HepG2 (cell line): ENCODE results near the gene RGCC. TPM values are rescaled to one million over a fixed set of nuclear protein-coding genes. Genes with fewer than 3 reads are reported as not detected.
"Not testable (repeated sequence)": the region's sequence is repeated elsewhere in the genome, so short reads cannot be mapped to it uniquely, and the experiment has no call there.

Experiments
- ATAC-seq: fragments of 200-7000 bp; cut with Tn5 transposase; 3 replicates; pipeline ENCODE4 v1.9.1; 2020; ENCODE audit warnings: mild to moderate bottlenecking, moderate library complexity
- BruUV-seq: library from RNA; stranded (reverse); fragments of 400-500 nt; replicated peaks from 2 replicates; lab custom pipeline; 2021; lab: Mats Ljungman, UMichigan
- CTCF ChIA-PET: fragments of 300-600 bp; formaldehyde crosslinking; extraction: SDS; loops from one replicate; lab custom pipeline; 2021; ENCODE audit warnings: low total read pairs, inconsistent platforms, low intra/inter-chr PET ratio; lab: Yijun Ruan, JAX
- POLR2A ChIA-PET: fragments of 350-600 bp; sonication (Branson Sonifier 250); formaldehyde crosslinking; loops from one replicate; lab custom pipeline; 2020; ENCODE audit warnings: antibody characterized with exemption, inconsistent platforms; lab: Yijun Ruan, JAX
- DNase-seq: peaks from one replicate; pipeline ENCODE4 v3.0.0-alpha.2; 2015; ENCODE audit warnings: low spot score
- FAIRE-seq: peaks from 3 replicates; lab custom pipeline; 2011; peaks lifted over from hg19 to GRCh38; lab: Jason Lieb, UNC
- H2AFZ ChIP-seq: one replicate; pipeline ENCODE4 v1.6.1; 2011; ENCODE audit warnings: low read length, inconsistent platforms
- H3K27ac ChIP-seq: fragments of 300-600 bp; 3 replicates; pipeline ENCODE4 v1.8.0; 2011; ENCODE audit warnings: mixed run types, mild to moderate bottlenecking, mixed read lengths, low read length, inconsistent platforms; ENCODE audit not compliant: insufficient read depth; ENCODE audit errors: extremely low read length
- H3K27me3 ChIP-seq, 2 experiments: fragments of 200-600 bp in 1 of 2; 2 replicates in 1 of 2; 3 replicates in 1 of 2; pipeline versions ENCODE4 v1.6.0 to v1.8.0; 2011; ENCODE audit warnings: low read length in 2 of 2, mild to moderate bottlenecking in 2 of 2, moderate library complexity in 2 of 2, inconsistent platforms in 1 of 2; ENCODE audit not compliant: insufficient read depth in 2 of 2, control insufficient read depth in 1 of 2
- H3K36me3 ChIP-seq, 2 experiments: fragments of 200-600 bp in 1 of 2; replicated peaks in 1 of 2; 2 replicates in 1 of 2; 3 replicates in 1 of 2; pipeline versions ENCODE4 v1.5.1 to v1.8.0; 2011; ENCODE audit warnings: low read length in 2 of 2, inconsistent platforms in 1 of 2; ENCODE audit not compliant: insufficient read depth in 2 of 2, control insufficient read depth in 1 of 2
- H3K4me1 ChIP-seq: 2 replicates; pipeline ENCODE4 v1.5.1; 2012; ENCODE audit warnings: low read length, inconsistent platforms; ENCODE audit not compliant: insufficient read depth
- H3K4me2 ChIP-seq: 2 replicates; pipeline ENCODE4 v1.6.0; 2011; ENCODE audit warnings: low read depth, low read length, inconsistent platforms
- H3K4me3 ChIP-seq, 3 experiments: fragments of 200-600 bp in 1 of 3; sonication (generic), shearing (Covaris generic) in 1 of 3; replicated peaks in 1 of 3; 2 replicates each; pipeline ENCODE4 v1.5.1; 2011 to 2016; ENCODE audit warnings: low read length in 3 of 3, inconsistent platforms in 2 of 3, low read depth in 2 of 3, mild to moderate bottlenecking in 2 of 3, control low read depth in 1 of 3, mixed read lengths in 1 of 3; ENCODE audit not compliant: insufficient read depth in 1 of 3
- H3K79me2 ChIP-seq: one replicate; pipeline ENCODE4 v1.6.1; 2011; ENCODE audit warnings: low read length, inconsistent platforms; ENCODE audit not compliant: insufficient read depth
- H3K9ac ChIP-seq: 2 replicates; pipeline ENCODE4 v1.6.0; 2011; ENCODE audit warnings: mild to moderate bottlenecking, low read depth, low read length, inconsistent platforms; ENCODE audit not compliant: insufficient read depth
- H3K9me3 ChIP-seq: 2 replicates; pipeline ENCODE4 v1.5.1; 2012; ENCODE audit warnings: mild to moderate bottlenecking, low read length
- H4K20me1 ChIP-seq: 2 replicates; pipeline ENCODE4 v1.6.0; 2011; ENCODE audit warnings: inconsistent platforms, mild to moderate bottlenecking, low read length, moderate library complexity; ENCODE audit not compliant: insufficient read depth
- CERS6 ChIP-seq: sonication (generic); formaldehyde crosslinking; IDR thresholded peaks from 2 replicates; pipeline ENCODE4 v1.5.0; 2020; ENCODE audit warnings: missing genetic modification reagents
- CREB3 ChIP-seq: sonication (generic); formaldehyde crosslinking; IDR thresholded peaks from 2 replicates; pipeline ENCODE4 v1.5.0; 2020; ENCODE audit warnings: missing genetic modification reagents
- JDP2 ChIP-seq: sonication (generic); formaldehyde crosslinking; IDR thresholded peaks from 2 replicates; pipeline ENCODE4 v1.8.1; 2022; ENCODE audit warnings: missing genetic modification reagents, borderline replicate concordance
- RFX3 ChIP-seq: IDR thresholded peaks from 2 replicates; pipeline ENCODE4 v1.6.1; 2016; ENCODE audit warnings: missing biosample characterization, missing genetic modification reagents
- TEF ChIP-seq: sonication (generic); formaldehyde crosslinking; IDR thresholded peaks from 2 replicates; pipeline ENCODE4 v1.5.0; 2020; ENCODE audit warnings: missing genetic modification reagents
- in situ Hi-C: cut with HindIII; loops from 2 replicates; pipeline ENCODE4 v1.10.0; 2017; ENCODE audit warnings: low pct_unique_long_range_greater_than_20kb; ENCODE audit not compliant: extremely low pct_ligation_motif_present
- intact Hi-C: fragments of 100-400 bp; cut with micrococcal nuclease; formaldehyde crosslinking; loops from one replicate; pipeline ENCODE4 v1.10.0; 2022; ENCODE audit not compliant: unreplicated experiment
- polyA plus RNA-seq, 8 experiments: library from polyadenylated mRNA; depleted of rRNA in 3 of 8; stranded (reverse) in 7 of 8; unstranded in 1 of 8; fragments of >200 nt; fragmentation: Illumina TruSeq in 4 of 8; extraction: Trizol in 4 of 8; gene quantifications; 2 replicates each; pipeline versions ENCODE4 v1.2.1 to v1.2.3, GENCODE V29; 2011 to 2016; ENCODE audit warnings: low read depth in 4 of 8, missing spikeins in 1 of 8, mixed read lengths in 1 of 8; ENCODE audit not compliant: insufficient read depth in 1 of 8
- total RNA-seq, 5 experiments: library from RNA; depleted of rRNA; stranded (reverse); fragments of >200 nt; fragmentation: Illumina TruSeq; extraction: Trizol; gene quantifications; 2 replicates each; pipeline ENCODE4 v1.2.3, GENCODE V29; 2016; ENCODE audit warnings: low read depth in 1 of 5

Gene RGCC
- total and polyA plus RNA-seq, 2 of the 13 experiments (the other 11 are each of a cell fraction or from before 2014, with no cell fraction given), result 0.20 to 8.4 TPM

GRCh38 chr13:41503356-41503755, 46.0 kb downstream of the RGCC start (continued):
- no peak for TF ChIP-seq CREB3
- no peak for TF ChIP-seq JDP2 (CRISPR knock-in tag)
- no peak for TF ChIP-seq RFX3 (CRISPR knock-in tag)
- no peak for TF ChIP-seq CERS6 (CRISPR knock-in tag)
- TF ChIP-seq TEF (CRISPR knock-in tag), result no peak

- BruUV-seq, H3K27me3 ChIP-seq, FAIRE-seq, H3K4me2 ChIP-seq, CTCF ChIA-PET, H2AFZ ChIP-seq, H3K79me2 ChIP-seq, H3K27ac ChIP-seq, DNase-seq, ATAC-seq, H3K36me3 ChIP-seq, POLR2A ChIA-PET, in situ Hi-C loops, H3K9ac ChIP-seq, H3K9me3 ChIP-seq, H3K4me3 ChIP-seq, H4K20me1 ChIP-seq, H3K4me1 ChIP-seq, intact Hi-C loops: not testable (repeated sequence)
Measured at GRCh38 chr13:41504657-41505056, 47.3 kb downstream of the RGCC start.
